Astrocyte (in vitro differentiated cells and primary cell): ENCODE results near the gene PRPSAP1.

ENCODE experiments used
- CTCF ChIP-seq: IDR thresholded peaks from 2 replicates; pipeline ENCODE4 v1.5.1; 2011; ENCODE audit warnings: low read depth, mild to moderate bottlenecking, inconsistent platforms, low read length, moderate library complexity; ENCODE audit not compliant: insufficient read depth
- EZH2 ChIP-seq: IDR thresholded peaks from 2 replicates; pipeline ENCODE4 v1.6.1; 2012; ENCODE audit warnings: mild to moderate bottlenecking, low read length, inconsistent platforms; ENCODE audit not compliant: insufficient read depth

GRCh38 chr17:76379275-76379641 lies 25.5 kb upstream of the PRPSAP1 start:
- TF ChIP-seq CTCF (no peak), EZH2 (no peak)
